ENCODE measurements around the gene CHN1. TPM values are rescaled to one million over a fixed set of nuclear protein-coding genes. Genes with fewer than 3 reads are reported as not detected.

The CHN1 gene
- polyA plus RNA-seq (2012; ENCODE audit: insufficient read depth, insufficient read length) = 15.9 TPM

GRCh38 chr2:175004980-175005732 is at the start of gene CHN1:
CHN1 (minus strand) TSS chr2:175005381; CDS start chr2:175004912, 469 bp downstream.
- DNase-seq (ENCODE audit: low read depth, low spot score) = peak; percentile 78
- peak within 1 kb of the TSS; percentile 61 for H3K4me3 ChIP-seq (ENCODE audit: low read length)

DNA sequence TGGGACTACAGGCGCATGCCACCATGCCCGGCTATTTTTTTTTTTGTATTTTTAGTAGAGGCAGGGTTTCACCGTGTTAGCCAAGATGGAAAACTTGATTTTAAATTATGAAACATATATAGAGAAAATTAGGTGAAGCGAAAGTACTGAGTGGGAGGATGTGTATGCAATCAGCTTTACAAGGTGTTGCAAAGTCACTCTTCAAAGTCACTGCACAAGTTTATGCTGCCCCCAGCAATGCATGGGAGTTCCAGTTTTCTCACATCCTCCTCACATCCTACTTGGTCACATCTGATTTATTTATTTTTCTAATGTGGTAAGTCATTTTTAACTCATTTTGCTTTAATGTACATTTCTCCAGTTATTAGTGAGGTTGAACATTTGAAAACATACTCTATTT is 49.2 kb upstream of the CHN1 start:
- H3K4me3 ChIP-seq (ENCODE audit: low read length) = no peak overlapping the region

GRCh38 chr2:175049661-175050060 is 44.5 kb upstream of the CHN1 start:
- no peak for DNase-seq (ENCODE audit: low read depth, low spot score)
- no peak overlapping the region for H3K4me3 ChIP-seq (ENCODE audit: low read length)

More for the DNA sequence above, 49.2 kb upstream of the CHN1 start:
- DNase-seq (ENCODE audit: low read depth, low spot score) = no peak

DNA sequence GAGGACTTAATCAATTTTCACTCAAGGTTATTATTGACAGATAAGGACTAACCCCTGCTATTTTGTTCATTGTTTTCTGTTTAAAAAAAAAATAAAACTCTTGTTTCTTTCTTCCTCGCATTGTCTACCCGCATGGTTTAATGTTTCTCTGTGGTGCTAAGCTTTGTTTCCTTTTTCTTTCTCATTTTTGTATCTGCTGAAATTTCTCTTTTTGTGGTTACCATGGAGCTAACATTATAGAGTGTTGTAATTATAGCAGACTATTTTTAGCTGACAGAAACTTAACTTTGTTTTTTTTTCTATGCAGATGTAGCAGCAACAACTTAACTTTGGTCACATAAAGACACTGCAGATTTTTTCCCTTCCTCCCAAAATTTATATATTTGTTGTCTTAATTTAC is 43.1 kb upstream of the CHN1 start:
- no peak overlapping the region for H3K4me3 ChIP-seq (ENCODE audit: low read length)
- no peak for DNase-seq (ENCODE audit: low read depth, low spot score)

- no peak for DNase-seq (ENCODE audit: low read depth, low spot score)
- no peak overlapping the region for H3K4me3 ChIP-seq (ENCODE audit: low read length)
These were observed 34.3 kb upstream of the CHN1 start for GRCh38 chr2:175039490-175039889.

- H3K4me3 ChIP-seq (ENCODE audit: low read length) = no peak overlapping the region
- no peak for DNase-seq (ENCODE audit: low read depth, low spot score)
These were observed 33.9 kb upstream of the CHN1 start for GRCh38 chr2:175039031-175039430.

GRCh38 chr2:175037941-175038340 is 32.8 kb upstream of the CHN1 start:
- no peak overlapping the region for H3K4me3 ChIP-seq (ENCODE audit: low read length)
- DNase-seq (ENCODE audit: low read depth, low spot score) = no peak

DNA sequence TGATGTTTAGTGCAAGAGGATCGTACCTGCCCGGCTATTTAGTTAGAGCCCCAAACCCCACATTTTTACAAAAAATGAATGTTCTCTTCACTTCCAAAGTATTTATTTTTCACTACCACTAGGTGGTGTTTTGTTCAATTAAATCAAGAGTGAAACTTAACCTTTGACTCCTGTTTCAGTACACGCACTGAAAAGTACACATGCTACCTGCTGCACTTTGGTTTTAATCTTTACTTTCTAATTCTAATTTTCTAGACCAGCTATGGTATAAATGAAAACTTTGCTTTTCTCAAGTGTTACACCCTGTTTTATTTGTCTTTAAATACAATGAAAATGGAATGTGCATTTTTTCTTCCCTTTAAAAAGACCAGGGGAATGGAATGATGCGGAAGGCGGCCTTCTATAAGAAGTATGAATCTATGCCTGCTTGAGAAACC is 31.4 kb upstream of the CHN1 start:
- peak; percentile 57 for DNase-seq (ENCODE audit: low read depth, low spot score)
- H3K4me3 ChIP-seq (ENCODE audit: low read length) = no peak overlapping the region

GRCh38 chr2:175035806-175036205 is 30.6 kb upstream of the CHN1 start:
- H3K4me3 ChIP-seq (ENCODE audit: low read length) = no peak overlapping the region
- no peak for DNase-seq (ENCODE audit: low read depth, low spot score)

DNA sequence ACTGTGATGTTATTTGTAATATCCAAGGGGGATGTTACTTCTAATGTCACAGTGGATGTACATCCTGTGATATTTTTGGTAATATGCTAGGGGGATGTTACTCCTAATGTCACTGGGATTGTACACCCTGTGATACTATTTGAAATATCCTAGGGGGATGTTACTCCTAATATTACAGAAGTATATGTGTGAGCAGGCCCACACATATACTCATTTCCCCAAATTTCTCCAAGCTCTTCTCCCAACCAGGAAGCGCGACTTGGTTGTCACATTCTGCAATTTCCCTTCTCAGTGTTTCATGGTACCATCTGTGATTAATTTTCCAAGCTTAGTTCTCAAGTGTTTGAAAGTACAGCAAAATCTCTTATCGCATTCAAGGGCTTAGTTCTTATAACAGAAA is 29.5 kb upstream of the CHN1 start:
- H3K4me3 ChIP-seq (ENCODE audit: low read length) = no peak overlapping the region
- no peak for DNase-seq (ENCODE audit: low read depth, low spot score)

- DNase-seq (ENCODE audit: low read depth, low spot score) = peak; percentile 24
These were observed 25.4 kb upstream of the CHN1 start for GRCh38 chr2:175030380-175031271.

GRCh38 chr2:175027755-175028154 is 22.6 kb upstream of the CHN1 start:
- DNase-seq (ENCODE audit: low read depth, low spot score) = no peak

More at GRCh38 chr2:175030380-175031271, 25.4 kb upstream of the CHN1 start:
- H3K4me3 ChIP-seq (ENCODE audit: low read length) = no peak overlapping the region

GRCh38 chr2:175026385-175026784 is 21.2 kb upstream of the CHN1 start:
- H3K4me3 ChIP-seq (ENCODE audit: low read length) = no peak overlapping the region
- DNase-seq (ENCODE audit: low read depth, low spot score) = no peak

More at GRCh38 chr2:175027755-175028154, 22.6 kb upstream of the CHN1 start:
- H3K4me3 ChIP-seq (ENCODE audit: low read length) = no peak overlapping the region

DNA sequence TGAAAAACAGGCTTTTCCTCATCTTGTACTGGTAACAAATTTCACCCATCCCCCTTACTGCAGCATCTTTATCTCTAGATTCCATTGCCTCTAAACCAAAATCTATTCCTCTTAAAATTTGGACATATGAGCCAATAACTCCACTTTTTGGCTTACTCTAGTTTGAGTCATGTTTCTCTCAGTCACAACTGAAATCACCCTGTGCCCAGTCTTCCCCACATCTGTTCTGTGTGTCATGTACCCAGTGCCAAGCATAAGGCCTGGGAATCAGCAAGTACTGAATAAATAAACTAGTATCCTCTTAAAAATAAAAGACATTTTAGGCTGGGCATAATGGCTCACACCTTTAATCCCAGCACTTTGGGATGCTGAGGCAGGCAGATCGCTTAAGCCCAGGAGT is 20.8 kb upstream of the CHN1 start:
- no peak overlapping the region for H3K4me3 ChIP-seq (ENCODE audit: low read length)
- DNase-seq (ENCODE audit: low read depth, low spot score) = no peak

- no peak for DNase-seq (ENCODE audit: low read depth, low spot score)
- no peak overlapping the region for H3K4me3 ChIP-seq (ENCODE audit: low read length)
These were observed 20.1 kb upstream of the CHN1 start for GRCh38 chr2:175025233-175025632.

- no peak for DNase-seq (ENCODE audit: low read depth, low spot score)
- no peak overlapping the region for H3K4me3 ChIP-seq (ENCODE audit: low read length)
These were observed 17.7 kb upstream of the CHN1 start for GRCh38 chr2:175022923-175023322.

DNA sequence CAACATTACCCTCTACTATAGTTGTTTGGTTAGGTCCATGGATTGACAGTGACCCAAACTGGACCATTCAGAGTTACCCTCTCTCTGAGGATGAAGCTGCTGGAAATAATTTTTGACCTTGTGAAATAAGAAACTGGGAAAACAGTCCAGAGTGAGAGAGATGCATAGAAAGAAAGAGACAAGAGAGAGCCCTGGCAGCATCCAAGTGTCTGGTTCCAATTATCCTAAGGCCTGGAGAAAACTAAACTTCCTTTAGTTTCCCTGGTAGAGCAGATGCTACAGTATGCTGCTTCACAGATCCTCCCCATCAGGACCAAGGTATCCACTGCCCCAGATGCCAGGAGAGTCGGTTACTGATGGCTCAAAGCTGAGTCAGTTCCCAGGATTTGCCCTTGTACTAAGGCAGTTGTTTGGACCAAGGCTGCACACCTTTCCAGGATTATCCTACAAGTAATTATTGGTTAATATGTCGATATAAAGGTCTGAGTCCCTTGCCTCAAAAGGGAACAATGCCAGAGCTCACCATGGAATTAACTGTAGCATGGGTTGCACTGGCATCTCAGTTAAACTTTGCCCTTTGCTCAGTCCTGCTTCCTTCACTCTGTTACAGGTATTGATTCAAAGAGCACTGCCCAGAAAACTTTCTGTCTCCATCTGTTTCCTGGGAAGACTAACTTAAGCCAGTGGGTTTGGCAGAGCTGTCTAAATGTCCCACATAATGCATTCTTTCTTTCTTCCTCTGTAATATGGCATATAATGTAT is 14.6 kb upstream of the CHN1 start:
- no peak for DNase-seq (ENCODE audit: low read depth, low spot score)
- H3K4me3 ChIP-seq (ENCODE audit: low read length) = no peak overlapping the region

DNA sequence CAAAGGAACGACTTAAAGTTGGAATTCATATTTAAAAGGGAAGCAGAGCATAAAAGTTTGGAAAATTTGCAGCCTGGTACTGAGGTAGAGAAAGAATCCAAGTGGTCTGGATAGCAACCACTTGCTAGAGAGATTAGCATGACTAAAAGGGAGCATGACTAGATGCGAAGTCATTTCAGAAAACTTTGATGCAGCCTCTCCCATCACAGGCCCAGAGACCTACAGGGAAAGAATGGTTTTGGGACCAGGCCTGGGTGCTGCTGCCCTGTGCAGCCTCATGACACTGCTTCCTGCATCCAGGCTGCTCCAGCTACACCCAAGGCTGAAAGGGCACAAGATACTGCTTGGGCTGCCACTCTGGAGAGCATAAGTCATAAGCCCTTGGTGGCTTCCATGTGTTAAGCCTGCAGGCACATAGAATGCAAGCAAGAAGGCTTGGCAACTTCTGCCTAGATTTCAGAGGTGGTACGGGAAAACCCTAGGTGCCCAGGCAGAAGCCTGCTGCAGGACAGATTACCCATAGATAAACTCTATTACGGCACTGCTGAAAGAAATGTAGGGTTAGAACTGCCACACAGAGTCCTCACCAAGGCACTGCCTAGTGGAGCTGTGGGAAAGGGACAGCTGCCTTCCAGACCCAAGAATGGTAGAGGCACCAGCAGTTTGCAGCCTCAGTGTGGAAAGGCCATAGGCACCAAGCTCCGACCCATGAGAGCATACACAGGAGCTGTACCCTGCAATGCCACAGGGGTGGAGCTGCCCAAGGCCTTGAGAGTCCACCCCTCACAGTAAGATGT is 12.6 kb upstream of the CHN1 start:
- no peak overlapping the region for H3K4me3 ChIP-seq (ENCODE audit: low read length)
- DNase-seq (ENCODE audit: low read depth, low spot score) = no peak

DNA sequence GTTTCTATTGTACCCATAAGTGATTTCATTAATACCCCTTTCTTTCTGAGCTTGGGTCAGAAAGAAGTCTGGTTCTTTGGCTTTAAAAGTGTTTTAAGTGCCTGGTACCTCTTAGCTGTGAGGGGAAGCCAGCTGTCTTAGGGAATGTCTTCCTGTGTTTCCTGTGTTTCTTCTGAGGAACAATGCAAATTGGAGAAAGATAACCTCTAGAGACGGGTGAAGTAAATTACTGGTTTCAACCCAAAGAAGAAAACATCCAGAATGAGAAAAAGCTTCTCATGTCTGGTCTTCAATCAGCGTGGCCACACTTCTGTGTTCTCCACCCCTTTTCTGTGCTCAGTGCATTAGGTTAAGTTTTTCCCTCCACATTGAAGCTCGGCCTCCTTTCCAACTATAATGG is 10.2 kb upstream of the CHN1 start:
- no peak for DNase-seq (ENCODE audit: low read depth, low spot score)
- no peak overlapping the region for H3K4me3 ChIP-seq (ENCODE audit: low read length)
